ENCODE measurements around the gene OPN1MW. TPM values are rescaled to one million over a fixed set of nuclear protein-coding genes. Genes with fewer than 3 reads are reported as not detected.

Gene OPN1MW
- total and polyA plus RNA-seq, 2 donors (not counting 3 experiments of a cell fraction or from before 2014, with no cell fraction given): not detected

DNA sequence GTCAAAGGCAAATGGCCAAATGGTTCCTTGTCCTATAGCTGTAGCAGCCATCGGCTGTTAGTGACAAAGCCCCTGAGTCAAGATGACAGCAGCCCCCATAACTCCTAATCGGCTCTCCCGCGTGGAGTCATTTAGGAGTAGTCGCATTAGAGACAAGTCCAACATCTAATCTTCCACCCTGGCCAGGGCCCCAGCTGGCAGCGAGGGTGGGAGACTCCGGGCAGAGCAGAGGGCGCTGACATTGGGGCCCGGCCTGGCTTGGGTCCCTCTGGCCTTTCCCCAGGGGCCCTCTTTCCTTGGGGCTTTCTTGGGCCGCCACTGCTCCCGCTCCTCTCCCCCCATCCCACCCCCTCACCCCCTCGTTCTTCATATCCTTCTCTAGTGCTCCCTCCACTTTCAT lies 42.2 kb upstream of the OPN1MW start:
- BruUV-seq (replicated peaks): no TSS peak

More for the DNA sequence above, 42.2 kb upstream of the OPN1MW start:
- Histone ChIP-seq H3K27ac (ENCODE audit: insufficient read depth, low read depth, low read length) (no peak overlapping the region), H2AFZ (ENCODE audit: low read depth, low read length) (no peak overlapping the region), H3K9ac (replicated peaks; ENCODE audit: extremely low read depth, insufficient read depth, low read length) (no peak overlapping the region), H3K4me3 (replicated peaks in 1 of 3; ENCODE audit: insufficient read depth in 1 of 3, low read depth in 1 of 3, low read length in 3 of 3) (no peak overlapping the region), H3K9me1 (replicated peaks; ENCODE audit: control insufficient read depth, extremely low read depth, insufficient read depth, low read length) (no peaks in the 10 kb centered on the region), H3K27me3 (ENCODE audit: control insufficient read depth in 2 of 2, insufficient read depth in 2 of 2, low read length in 2 of 2) (no peaks in the 10 kb centered on the region), H4K20me1 (replicated peaks; ENCODE audit: control insufficient read depth, extremely low read depth, insufficient read depth, low read length) (no peaks in the 10 kb centered on the region), H3K9me3 (replicated peaks; ENCODE audit: control insufficient read depth, insufficient read depth, low read length) (no peaks in the 10 kb centered on the region), H3K4me1 (ENCODE audit: control insufficient read depth, extremely low read depth, insufficient read depth, low read length) (peaks cover 13% of the 10 kb centered on the region), H3K36me3 (ENCODE audit: control insufficient read depth in 2 of 2, extremely low read depth in 1 of 2, insufficient read depth in 2 of 2, low read length in 2 of 2) (no peaks in the 10 kb centered on the region), H3K79me2 (ENCODE audit: control insufficient read depth, insufficient read depth, low read length) (no peaks in the 10 kb centered on the region), H3K4me2 (ENCODE audit: insufficient read depth, low read length) (no peak overlapping the region)
- FAIRE-seq (no peak), DNase-seq (ENCODE audit: low read depth, low spot score) (no peak)
- no peak for TF ChIP-seq MYC (IDR thresholded peaks at IDR 0.05; ENCODE audit: low read depth, low read length)
- TF ChIP-seq GATA2 (IDR thresholded peaks at IDR 0.05; ENCODE audit: insufficient read depth, insufficient read length, low read depth, low read length): no peak
- TF ChIP-seq FOS (IDR thresholded peaks at IDR 0.05; ENCODE audit: borderline replicate concordance, insufficient read depth, low read length): no peak
- TF ChIP-seq, protein P1, sequence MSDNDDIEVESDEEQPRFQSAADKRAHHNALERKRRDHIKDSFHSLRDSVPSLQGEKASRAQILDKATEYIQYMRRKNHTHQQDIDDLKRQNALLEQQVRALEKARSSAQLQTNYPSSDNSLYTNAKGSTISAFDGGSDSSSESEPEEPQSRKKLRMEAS (IDR thresholded peaks at IDR 0.05; ENCODE audit: insufficient read depth, insufficient read length): no peak
- TF ChIP-seq, protein P2, sequence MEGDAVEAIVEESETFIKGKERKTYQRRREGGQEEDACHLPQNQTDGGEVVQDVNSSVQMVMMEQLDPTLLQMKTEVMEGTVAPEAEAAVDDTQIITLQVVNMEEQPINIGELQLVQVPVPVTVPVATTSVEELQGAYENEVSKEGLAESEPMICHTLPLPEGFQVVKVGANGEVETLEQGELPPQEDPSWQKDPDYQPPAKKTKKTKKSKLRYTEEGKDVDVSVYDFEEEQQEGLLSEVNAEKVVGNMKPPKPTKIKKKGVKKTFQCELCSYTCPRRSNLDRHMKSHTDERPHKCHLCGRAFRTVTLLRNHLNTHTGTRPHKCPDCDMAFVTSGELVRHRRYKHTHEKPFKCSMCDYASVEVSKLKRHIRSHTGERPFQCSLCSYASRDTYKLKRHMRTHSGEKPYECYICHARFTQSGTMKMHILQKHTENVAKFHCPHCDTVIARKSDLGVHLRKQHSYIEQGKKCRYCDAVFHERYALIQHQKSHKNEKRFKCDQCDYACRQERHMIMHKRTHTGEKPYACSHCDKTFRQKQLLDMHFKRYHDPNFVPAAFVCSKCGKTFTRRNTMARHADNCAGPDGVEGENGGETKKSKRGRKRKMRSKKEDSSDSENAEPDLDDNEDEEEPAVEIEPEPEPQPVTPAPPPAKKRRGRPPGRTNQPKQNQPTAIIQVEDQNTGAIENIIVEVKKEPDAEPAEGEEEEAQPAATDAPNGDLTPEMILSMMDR (IDR thresholded peaks at IDR 0.05; ENCODE audit: extremely low read depth in 1 of 2, insufficient read depth in 1 of 2, low read depth in 1 of 2, low read length in 2 of 2): no peak
- no peak for TF ChIP-seq JUN (IDR thresholded peaks at IDR 0.05; ENCODE audit: borderline replicate concordance, insufficient read depth, insufficient read length, low read depth)
- TF ChIP-seq EZH2 (IDR thresholded peaks at IDR 0.05; ENCODE audit: borderline replicate concordance, low read depth, low read length, severe bottlenecking): no peak
- no peak for TF ChIP-seq POLR2A (IDR thresholded peaks at IDR 0.05; ENCODE audit: low read depth, low read length)
- TF ChIP-seq POLR2AphosphoS5 (IDR thresholded peaks at IDR 0.05; ENCODE audit: insufficient read depth, low read depth, low read length): no peak
- dilution Hi-C loops (cut with MboI; ENCODE audit: extremely low pct_ligation_motif_present, low sequenced_read_pairs): no loop called here
- intact Hi-C loops (cut with micrococcal nuclease): no loop called here
- POLR2A ChIA-PET: no interaction called here
- CTCF ChIA-PET: interaction anchor here (1.9 kb wide), 1 partner anchor 168 kb away, joined by 8 read pairs; no protein-coding TSS in a partner anchor

Data from endothelial cell of umbilical vein (primary cell).